Measurements from ENCODE around the gene FGG.

GRCh38 chr4:154643493-154643892 is 31.0 kb upstream of the FGG start:
- TF ChIP-seq, protein P1, sequence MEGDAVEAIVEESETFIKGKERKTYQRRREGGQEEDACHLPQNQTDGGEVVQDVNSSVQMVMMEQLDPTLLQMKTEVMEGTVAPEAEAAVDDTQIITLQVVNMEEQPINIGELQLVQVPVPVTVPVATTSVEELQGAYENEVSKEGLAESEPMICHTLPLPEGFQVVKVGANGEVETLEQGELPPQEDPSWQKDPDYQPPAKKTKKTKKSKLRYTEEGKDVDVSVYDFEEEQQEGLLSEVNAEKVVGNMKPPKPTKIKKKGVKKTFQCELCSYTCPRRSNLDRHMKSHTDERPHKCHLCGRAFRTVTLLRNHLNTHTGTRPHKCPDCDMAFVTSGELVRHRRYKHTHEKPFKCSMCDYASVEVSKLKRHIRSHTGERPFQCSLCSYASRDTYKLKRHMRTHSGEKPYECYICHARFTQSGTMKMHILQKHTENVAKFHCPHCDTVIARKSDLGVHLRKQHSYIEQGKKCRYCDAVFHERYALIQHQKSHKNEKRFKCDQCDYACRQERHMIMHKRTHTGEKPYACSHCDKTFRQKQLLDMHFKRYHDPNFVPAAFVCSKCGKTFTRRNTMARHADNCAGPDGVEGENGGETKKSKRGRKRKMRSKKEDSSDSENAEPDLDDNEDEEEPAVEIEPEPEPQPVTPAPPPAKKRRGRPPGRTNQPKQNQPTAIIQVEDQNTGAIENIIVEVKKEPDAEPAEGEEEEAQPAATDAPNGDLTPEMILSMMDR (IDR thresholded peaks at IDR 0.05) = no peak
- TF ChIP-seq POLR2A (IDR thresholded peaks at IDR 0.05) = no peak

Data from Peyer's patch (tissue), 4 donors.